Forelimb muscle (tissue), 1 donor: ENCODE measurements around the gene PMVK. TPM values are rescaled to one million over a fixed set of nuclear protein-coding genes. Genes with fewer than 3 reads are reported as not detected.
"Not testable (repeated sequence)": the region's sequence is repeated elsewhere in the genome, so short reads cannot be mapped to it uniquely, and the experiment has no call there.

ENCODE experiments used
- DNase-seq: peaks from one replicate; pipeline ENCODE4 v3.0.0-alpha.2; 2013; ENCODE audit warnings: low read depth
- polyA plus RNA-seq: library from polyadenylated mRNA; unstranded; fragments of 120-200 nt; gene quantifications from one replicate; pipeline ENCODE4 v1.2.1, GENCODE V29; 2013; ENCODE audit not compliant: insufficient read length

PMVK gene
- polyA plus RNA-seq, result 26.8 TPM

DNA sequence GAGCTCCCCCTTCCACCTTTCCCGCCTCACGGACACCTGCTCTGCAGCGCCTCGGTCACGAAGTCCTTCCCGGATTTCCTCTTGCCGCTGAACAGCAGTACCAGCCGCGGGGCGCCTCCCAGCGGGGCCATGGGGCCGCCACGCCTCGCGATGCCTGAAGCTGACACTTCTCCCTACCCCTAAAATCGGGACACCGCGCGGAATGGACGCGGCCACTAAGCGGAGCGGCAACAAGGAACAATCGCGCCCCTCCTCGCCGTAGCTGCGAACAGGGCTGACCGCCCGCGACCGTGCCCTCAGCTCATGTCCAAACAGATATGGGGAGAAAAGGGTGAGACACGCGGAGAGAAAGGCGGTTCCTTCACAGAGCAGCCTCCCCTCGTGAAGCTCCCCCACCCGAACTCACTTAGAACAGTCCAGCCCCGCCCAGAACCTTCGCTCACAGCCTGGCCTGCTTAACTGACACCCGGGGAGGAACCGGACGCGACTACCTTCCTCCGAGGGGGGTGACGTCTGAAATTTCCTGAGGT lies at the start of gene PMVK:
TSS of gene PMVK (minus strand) at position 165 of the 530 bp plus-strand sequence. CDS start at position 131, 34 bp downstream.
- DNase-seq, result peak; percentile 86

GRCh38 chr1:154983776-154984466 lies 47.4 kb upstream of the PMVK start:
- DNase-seq, result no peak

GRCh38 chr1:154982897-154983648 lies 46.6 kb upstream of the PMVK start, which contains the start of gene FLAD1:
TSS of gene FLAD1 (plus strand) at chr1:154983344. CDS start at chr1:154983695, 351 bp downstream.
- peak; percentile 100 for DNase-seq

GRCh38 chr1:154982341-154982740 lies 45.8 kb upstream of the PMVK start:
- no peak for DNase-seq

GRCh38 chr1:154978360-154978759 lies 41.8 kb upstream of the PMVK start:
- DNase-seq, result no peak

DNA sequence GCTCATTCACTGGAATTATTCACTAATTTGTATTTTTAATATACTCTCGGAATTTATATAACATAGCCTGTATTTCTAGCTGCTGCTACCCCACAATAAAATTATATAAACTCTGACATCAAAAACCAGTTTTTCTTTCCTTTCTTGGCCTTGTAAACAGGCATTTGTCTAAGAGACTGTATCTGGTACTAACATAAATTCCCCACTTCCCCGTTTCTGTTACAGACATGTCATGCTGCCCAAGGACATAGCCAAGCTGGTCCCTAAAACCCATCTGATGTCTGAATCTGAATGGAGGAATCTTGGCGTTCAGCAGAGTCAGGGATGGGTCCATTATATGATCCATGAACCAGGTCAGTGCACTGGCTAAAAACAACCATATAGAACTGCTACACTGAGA lies 41.2 kb upstream of the PMVK start:
- DNase-seq, result not testable (repeated sequence)

DNA sequence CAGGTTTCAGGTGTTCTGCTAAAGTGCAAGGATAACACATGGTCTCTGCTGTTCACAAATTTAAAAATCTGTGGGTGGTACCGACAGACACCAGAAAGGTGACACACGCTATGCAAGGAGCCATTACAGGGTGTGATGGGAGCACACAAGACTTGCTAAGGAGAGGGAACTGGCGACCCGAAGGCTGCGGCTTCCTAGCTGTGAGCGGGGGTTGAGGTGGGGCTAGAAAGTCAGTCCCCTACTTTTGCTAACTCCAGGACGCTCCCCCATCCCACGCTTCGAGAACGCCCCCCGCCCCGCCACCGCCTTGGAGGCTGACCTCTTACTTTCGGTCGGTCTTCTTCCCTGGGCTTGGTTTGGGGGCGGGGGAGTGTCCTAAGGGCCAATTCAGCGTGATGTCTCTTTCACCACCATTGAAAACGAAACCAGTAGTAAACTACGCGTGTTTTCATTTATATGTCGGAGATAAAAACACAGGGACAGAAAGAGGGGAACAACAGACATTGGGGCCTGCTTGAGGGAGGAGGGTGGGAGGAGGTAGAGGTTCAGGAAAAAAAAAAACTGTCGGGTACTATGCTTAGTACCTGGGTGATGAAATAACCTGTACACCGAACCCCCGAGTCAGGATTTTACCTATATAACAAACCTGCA lies 39.0 kb upstream of the PMVK start:
- no peak for DNase-seq

DNA sequence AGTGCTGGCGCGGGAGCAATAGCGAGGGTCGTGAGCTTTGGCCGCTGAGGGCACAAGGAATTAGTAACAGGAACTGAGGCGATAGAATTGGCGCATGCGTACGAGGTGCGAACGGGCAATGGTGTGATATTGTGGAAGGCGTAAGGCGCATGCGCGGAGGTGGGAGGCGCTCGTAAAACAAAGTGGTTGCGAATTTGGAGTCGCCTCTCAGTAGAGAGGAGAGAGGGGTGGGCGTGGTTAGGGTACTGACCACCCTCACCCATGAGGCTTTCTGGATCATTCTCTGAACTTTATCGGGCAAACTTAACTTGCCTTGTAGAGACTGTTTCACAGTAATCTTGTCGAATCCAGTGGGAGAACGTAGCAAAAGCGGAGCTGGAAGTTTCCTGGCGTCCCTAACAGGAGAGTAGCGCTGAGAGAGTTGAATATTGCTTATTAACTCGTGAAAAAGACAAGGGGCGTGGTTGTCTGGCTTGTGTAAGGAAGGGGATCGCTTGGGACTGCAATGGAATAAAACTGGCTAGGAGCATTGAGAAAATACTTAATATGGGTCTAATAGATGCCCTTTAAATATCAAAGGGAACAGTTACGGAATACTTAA lies 38.4 kb upstream of the PMVK start:
- peak; percentile 97 for DNase-seq

DNA sequence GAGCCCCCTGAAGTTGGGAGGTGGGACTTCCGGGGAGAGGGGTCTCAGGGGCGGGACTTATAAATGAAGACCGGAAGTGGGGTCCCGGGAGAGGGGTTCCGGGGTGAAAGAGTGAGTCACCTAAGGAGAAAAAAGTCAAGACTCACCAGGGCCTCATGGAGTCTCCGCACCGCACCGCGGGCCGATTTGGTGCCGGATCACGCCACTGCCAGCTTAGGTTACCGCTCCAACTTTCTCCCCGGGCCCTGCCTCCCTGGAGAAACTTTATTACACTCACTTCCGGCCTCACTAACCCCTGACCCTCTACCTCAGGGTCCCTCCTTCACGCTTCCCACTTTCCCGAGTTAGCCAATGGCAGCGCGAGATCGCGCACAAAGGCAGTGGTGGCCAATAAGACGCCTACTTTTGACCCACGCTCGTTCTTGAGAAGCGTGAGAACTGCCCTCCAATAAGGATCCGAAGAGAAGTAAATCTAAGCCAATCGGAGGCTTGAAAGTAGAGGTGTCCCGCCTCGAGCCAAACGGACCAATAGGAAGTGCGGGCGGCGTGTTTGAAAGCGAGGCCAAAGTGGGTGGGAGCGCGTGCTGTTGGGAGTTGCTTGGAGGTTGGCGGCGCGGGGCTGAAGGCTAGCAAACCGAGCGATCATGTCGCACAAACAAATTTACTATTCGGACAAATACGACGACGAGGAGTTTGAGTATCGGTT lies 37.7 kb upstream of the PMVK start, which contains the start of gene CKS1B:
TSS of gene CKS1B (plus strand) at position 580 of the 706 bp plus-strand sequence. CDS start at position 645, 65 bp downstream.
- peak; percentile 100 for DNase-seq

DNA sequence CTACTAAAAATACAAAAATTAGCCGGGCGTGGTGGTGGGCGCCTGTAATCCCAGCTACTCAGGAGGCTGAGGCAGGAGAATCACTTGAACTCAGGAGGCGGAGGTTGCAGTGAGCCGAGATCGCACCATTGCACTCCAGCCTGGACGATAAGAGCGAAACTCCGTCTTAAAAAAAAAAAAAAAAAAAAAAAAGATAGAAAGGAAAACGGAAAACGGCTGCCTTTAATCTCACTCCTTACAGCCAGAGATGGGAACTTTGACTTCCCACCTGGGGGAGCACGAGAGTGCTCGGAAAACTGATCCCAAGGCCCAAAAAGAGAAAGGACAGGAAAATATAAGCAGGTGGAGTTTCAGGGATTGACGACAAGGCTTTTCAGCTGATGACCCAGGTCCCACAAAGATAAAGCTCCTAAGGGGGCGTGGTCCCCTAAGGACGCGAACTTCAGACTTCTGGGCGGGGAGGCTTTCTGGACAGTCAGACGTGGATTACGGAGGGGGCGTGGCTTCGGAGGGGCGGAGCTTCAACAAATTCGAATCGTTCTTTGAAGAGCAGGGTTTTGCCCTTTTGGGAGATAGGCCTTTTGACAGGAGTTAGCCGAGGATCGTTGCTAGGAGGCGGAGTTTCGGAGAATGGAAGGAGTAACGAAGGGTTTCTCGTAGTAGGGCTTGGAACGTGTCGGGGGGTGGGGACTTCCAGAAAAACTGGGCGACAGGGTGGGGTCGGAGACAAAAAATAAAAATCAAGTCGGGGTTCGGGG lies 37.0 kb upstream of the PMVK start:
- peak; percentile 79 for DNase-seq

GRCh38 chr1:154972517-154973343 lies 36.2 kb upstream of the PMVK start:
- DNase-seq, result no peak

DNA sequence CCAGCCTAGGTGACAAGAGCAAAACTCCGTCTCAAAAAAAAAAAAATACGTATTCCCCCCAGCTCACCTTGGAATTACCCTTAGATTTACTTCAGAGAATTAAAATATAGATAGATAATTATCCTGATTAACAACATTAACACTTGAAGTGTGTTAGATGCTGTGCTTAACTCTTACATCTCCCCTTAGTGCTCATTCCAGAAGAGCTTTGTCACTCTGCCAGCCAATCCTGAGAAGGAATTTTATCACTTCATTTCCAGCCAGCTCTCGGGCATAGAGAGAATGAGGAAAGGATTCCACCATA lies 35.6 kb upstream of the PMVK start:
- no peak for DNase-seq

DNA sequence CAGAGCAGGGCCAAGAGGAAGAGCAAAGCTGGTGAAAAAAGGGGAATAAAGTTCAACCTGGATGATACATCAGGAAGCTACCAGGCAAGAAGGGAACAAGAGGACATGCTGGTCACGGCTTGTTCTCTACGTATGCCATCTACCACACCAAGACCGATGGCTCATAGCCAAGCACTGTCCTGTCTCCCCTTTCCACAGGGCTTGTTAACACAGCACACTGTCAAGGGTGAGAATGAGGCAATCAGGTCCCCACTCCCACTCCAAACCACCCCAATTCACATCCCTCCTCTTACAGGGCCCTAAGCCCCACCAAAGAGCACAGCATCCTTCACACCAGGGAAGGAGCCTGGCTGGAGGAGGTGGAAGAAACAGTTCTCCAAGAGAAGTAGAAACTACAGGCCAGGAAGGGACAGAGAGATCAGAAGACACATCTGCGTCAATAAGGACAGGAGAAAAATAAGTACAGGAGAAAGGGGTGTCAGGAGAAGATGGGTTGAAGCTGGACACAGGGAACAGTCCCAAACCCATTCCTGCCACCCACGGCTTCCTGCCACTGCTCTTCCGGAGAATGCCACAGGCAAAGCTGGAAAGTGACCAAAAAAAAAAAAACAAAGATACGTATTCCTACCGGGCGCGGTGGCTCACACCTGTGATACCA lies 35.0 kb upstream of the PMVK start:
- no peak for DNase-seq

- DNase-seq, result peak; percentile 93
These were observed 34.3 kb upstream of the PMVK start, which contains the start of gene SHC1 for GRCh38 chr1:154970631-154971340. TSS of gene SHC1 (minus strand) at chr1:154970747. CDS start at chr1:154970526, 221 bp downstream.

DNA sequence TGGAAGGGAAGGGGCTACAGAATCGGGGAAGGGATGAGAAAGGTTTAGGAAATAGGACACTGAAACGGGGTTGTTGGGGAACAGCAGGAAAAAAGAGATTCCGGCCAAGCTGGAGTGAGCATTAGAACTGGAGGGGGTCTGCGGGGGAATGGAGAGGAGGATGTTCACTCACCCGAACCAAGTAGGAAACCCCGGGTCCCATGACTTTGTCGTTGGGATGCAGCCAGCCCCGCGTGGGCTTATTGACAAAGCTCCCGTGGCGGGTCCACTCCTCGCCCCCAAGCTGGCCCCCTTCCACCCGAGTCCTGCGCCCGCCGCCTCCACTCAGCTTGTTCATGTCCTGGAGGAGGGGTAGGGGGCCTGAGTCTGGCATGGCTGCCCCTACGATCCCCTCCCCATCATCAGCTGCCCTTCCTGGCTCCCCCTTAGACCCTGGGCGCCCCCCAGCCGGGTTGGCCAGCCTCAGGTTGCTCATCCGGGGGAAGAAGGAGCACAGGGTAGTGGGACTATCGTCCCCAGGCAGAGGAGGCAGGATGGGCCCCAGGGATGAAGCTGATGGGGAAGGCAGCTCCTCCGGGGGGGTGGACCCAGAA lies 33.4 kb upstream of the PMVK start:
- DNase-seq, result no peak

DNA sequence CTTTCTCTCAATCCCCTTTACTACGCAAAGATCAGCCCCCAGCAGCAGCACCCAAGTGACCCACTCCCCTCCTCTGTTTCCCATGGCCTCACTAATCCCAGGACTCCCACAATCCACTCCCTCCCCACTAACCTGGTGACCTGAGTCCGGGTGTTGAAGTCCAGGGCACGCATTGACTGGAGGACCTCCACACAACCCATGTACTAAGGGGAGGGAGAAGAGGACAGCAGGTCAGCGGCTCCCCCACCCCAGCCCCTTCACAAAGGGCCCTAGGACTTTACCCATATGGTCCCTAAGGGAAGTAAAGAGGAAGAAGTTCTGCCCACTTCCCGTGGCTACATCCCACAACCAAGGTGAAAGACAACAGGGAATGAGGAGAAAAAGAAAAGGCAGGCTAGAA lies 32.7 kb upstream of the PMVK start:
- no peak for DNase-seq

DNA sequence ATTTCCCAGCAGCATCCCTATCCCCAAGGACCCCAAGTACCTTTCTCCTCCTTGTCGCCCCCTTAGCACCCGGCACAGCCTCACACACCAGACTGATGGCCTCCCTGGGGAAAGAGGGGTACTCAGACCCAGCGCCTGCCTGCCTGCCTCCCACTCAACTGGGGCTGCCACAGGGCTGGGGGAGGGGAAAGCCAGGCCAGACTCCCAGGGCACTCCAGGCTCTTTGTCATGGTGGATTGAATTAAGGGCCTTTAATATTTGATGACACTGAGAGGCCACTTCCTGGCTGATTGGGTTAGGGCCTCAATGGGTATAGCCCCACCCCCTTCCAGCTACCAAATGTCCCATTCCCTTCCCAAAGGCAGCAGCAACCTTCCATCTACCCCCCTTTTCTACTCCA lies 32.2 kb upstream of the PMVK start:
- no peak for DNase-seq
